CD4-positive, alpha-beta T cell treated with Interleukin-10 for 1 hour (primary cell): ENCODE measurements around the gene SLC12A8.
"Not testable (repeated sequence)": the region's sequence is repeated elsewhere in the genome, so short reads cannot be mapped to it uniquely, and the experiment has no call there.

Source experiments
- DNase-seq: peaks from one replicate; pipeline ENCODE4 v3.0.0-alpha.2; 2020

Gene SLC12A8

GRCh38 chr3:125108833-125109535 is 103.6 kb downstream of the SLC12A8 start:
- DNase-seq, result no peak

GRCh38 chr3:125107861-125108567 is 104.5 kb downstream of the SLC12A8 start:
- DNase-seq, result no peak

- DNase-seq, result no peak
Observed at GRCh38 chr3:125107363-125107762, 105.2 kb downstream of the SLC12A8 start.

- no peak for DNase-seq
Observed at GRCh38 chr3:125105116-125105515, 107.4 kb downstream of the SLC12A8 start.

DNA sequence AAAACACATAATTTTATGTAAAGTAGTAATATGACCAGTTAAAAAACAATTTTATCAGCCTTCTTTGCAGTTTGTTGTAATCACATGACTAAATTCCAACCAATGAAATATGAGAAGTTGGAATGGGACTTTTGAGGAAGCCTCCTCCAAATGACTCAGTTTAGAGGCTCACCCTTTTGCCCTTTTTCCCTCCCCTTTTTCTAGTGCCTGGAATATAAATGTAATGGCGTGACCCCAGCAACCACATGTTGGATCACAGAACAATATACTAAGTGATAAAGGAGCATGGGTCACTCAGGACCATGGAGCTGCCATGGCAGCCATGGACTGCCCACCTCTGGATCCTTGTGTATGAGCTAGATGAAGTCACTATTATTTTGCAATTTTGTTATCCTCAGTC is 107.9 kb downstream of the SLC12A8 start:
- no peak for DNase-seq

- DNase-seq, result no peak
Observed at GRCh38 chr3:125103406-125103805, 109.1 kb downstream of the SLC12A8 start.

- DNase-seq, result no peak
Observed at GRCh38 chr3:125102470-125102869, 110.1 kb downstream of the SLC12A8 start.

- no peak for DNase-seq
Observed at GRCh38 chr3:125098611-125099291, 113.8 kb downstream of the SLC12A8 start.

DNA sequence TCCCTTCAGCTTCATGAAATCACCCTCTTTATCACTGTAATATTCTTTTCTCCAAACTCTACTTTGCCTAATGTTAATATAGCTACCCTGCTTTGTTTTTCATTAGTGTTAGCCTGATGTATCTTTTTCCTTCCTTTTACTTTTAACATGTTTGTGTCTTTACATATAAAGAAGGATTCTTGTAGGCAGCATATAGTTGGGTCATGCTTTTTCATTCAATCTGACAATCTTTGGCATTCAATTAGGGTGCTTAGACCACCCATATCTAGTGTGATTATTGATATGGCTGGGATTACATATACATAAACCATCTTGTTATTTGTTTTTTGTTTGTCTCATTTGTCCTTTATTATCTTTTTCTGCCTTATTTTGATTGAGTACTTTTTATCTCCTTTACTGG is 121.9 kb downstream of the SLC12A8 start:
- no peak for DNase-seq

- no peak for DNase-seq
Observed at GRCh38 chr3:125087768-125088391, 124.7 kb downstream of the SLC12A8 start.

GRCh38 chr3:125085166-125085565 is 127.4 kb downstream of the SLC12A8 start:
- no peak for DNase-seq

- no peak for DNase-seq
Observed at GRCh38 chr3:125083776-125084175, 128.8 kb downstream of the SLC12A8 start.

GRCh38 chr3:125082339-125082738 is 130.2 kb downstream of the SLC12A8 start:
- not testable (repeated sequence) for DNase-seq

GRCh38 chr3:125080077-125080476 is 132.5 kb downstream of the SLC12A8 start:
- DNase-seq, result no peak

- DNase-seq, result no peak
Observed at GRCh38 chr3:125079675-125080045, 132.9 kb downstream of the SLC12A8 start.

GRCh38 chr3:125078951-125079674 is 133.4 kb downstream of the SLC12A8 start:
- no peak for DNase-seq

GRCh38 chr3:125077864-125078263 is 134.7 kb downstream of the SLC12A8 start:
- DNase-seq, result no peak

- DNase-seq, result no peak
Observed at GRCh38 chr3:125076464-125076863, 136.1 kb downstream of the SLC12A8 start.

GRCh38 chr3:125075738-125076137 is 136.8 kb downstream of the SLC12A8 start:
- DNase-seq, result no peak

DNA sequence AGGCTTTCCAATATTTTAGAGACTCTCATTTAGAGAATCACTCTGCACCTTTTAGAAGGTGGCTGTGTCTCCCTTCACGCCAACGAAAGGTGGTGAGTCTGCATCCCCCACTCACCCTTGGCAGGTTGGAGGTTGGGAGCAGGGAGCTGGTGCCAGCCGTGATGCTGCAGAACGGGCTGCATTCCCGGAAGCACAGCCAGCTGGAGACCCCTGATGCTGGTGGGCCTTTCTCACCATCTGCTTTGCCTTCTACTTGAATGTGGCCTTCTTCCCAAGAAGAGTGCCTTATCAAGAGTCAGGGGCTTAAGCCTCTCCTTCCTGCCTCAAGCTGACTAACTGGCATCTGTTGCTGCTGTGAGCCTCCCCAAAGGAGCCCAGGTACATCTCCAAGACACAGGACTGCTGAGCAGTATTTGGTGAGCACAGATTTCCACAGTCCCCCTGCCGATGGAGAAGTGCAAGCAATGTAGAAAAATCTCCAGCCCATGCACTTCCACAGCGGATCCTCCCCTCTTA is 139.1 kb downstream of the SLC12A8 start:
- no peak for DNase-seq

DNA sequence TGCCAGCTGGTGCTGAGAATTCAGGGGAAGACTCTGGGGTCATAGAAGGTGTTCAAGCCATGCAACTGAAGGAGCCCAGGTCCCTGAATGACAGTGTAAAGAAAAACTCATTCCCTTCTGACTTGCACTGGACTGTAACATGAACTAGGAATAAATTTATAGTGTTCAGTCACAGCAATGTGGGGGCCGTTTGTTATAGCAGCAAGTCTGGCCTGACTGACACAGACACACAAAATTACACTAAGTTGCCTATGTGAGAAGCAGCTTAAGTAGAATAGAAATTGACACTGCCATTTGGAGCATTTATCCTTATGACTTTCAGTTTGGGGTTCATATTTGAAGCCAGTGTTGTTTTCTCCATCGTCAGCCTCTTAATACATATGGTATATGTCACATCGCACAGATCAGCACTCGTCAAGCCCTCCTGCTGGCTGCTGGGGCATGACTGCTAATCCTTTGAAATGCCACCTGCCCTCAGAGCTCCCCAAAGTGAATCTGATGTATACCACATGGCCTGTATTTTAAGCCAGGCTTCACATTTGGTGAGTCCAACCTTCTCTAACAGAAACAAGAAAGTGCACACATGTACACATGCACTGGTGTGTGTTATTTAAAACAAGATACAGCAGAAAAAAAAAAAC is 139.7 kb downstream of the SLC12A8 start:
- no peak for DNase-seq

GRCh38 chr3:125072301-125072700 is 140.2 kb downstream of the SLC12A8 start:
- DNase-seq, result no peak
